Kidney tubule cell (primary cell): ENCODE data around the gene BAIAP2.
A peak's percentile ranks its signal among the peaks of the same experiment; 100 is the strongest.

Source experiments
- DNase-seq: peaks from one replicate; pipeline ENCODE4 v3.0.0-alpha.2; 2018; ENCODE audit warnings: low spot score

The BAIAP2 gene

GRCh38 chr17:81037026-81037797 lies 2.3 kb downstream of the BAIAP2 start:
- DNase-seq: peak; percentile 54

- peak; percentile 78 for DNase-seq
Measured at GRCh38 chr17:81037798-81038733, 3.1 kb downstream of the BAIAP2 start.

GRCh38 chr17:81039096-81039495 lies 4.1 kb downstream of the BAIAP2 start:
- no peak for DNase-seq

DNA sequence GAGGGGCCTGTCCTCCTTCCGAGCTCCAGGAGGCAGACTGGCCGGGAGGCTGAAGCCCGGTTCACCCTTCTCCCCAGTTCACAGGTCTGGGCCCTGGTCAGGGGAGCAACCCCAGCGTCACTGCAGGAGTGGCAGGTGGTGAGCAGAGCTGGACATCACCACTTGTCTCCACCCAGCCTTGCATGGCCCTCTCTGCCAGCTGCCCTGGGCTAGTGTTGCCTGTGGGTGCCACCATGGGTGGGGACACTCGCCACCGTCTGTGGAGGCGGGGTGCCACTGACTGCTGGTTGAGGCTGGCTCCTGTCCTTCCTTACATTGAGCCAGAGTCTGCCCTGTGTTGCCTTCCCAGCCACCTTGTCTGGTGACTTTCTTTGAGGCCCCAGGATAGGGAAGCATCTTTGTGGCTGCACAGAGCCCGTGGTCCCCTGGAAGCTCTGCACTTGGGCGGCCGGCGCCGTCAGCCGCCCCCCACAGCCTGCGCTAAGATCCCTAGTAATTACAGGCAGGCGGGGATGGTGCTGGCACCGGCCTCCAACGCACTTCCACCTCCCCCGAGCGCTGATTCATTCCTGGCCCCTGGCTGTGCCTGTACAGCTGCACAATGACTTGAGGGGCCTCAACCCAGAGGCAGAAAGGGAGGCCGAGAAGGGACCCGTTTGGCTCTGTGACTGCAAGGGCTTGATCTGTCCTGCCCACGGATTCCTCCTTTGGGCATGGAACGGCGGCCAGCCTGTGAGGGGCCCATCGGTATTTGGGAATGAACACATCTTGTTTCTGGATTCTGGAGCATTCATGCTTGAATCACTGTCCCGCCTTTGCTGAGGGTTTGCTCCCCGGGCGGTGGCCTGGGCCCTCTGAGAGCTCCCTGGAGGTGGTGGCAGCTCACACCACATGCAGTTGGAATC lies 5.2 kb downstream of the BAIAP2 start:
- DNase-seq: peak; percentile 55

GRCh38 chr17:81040791-81041337 lies 5.9 kb downstream of the BAIAP2 start:
- DNase-seq: no peak

DNA sequence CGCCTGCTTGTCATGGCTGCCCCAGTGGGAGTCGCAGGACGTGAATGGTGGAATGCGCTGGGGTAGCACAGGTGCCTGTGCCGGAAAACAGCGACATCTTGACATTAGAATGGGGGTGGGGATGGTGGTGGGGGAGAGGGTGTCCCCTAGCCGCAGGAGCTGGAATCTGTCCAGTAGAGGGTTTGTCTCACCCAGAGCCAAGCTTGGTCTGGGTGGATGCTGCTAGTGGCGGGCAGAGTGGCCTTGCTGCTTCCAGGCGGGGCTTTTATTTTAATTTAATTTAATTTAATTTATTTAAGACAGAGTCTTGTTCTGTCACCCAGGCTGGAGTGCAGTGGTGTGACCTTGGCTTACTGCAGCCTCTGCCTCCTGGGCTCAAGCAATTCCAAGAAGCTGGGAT lies 7.7 kb downstream of the BAIAP2 start:
- DNase-seq: no peak

DNA sequence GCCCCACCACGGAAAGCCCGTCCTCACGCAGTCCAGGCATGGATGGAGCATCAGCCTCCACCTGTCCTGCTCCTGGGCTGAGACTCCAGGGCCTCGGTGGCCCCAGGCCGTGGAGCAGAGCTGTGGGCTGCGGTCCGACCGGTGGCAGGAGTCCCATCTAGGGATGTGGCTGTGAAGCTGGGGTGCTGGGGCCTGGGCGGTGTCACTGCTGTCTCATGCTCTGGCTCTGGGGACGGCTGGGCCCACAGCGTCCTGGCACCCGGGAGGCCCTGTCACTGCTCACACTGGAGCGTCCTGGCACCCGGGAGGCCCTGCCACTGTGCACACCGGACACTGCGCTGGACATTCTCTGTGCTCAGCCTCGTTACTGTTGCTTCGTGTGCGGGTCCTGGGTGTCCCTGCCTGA lies 8.4 kb downstream of the BAIAP2 start:
- DNase-seq: no peak

GRCh38 chr17:81043725-81044427 lies 8.9 kb downstream of the BAIAP2 start:
- DNase-seq: peak; percentile 98

GRCh38 chr17:81044428-81044763 lies 9.4 kb downstream of the BAIAP2 start:
- no peak for DNase-seq

DNA sequence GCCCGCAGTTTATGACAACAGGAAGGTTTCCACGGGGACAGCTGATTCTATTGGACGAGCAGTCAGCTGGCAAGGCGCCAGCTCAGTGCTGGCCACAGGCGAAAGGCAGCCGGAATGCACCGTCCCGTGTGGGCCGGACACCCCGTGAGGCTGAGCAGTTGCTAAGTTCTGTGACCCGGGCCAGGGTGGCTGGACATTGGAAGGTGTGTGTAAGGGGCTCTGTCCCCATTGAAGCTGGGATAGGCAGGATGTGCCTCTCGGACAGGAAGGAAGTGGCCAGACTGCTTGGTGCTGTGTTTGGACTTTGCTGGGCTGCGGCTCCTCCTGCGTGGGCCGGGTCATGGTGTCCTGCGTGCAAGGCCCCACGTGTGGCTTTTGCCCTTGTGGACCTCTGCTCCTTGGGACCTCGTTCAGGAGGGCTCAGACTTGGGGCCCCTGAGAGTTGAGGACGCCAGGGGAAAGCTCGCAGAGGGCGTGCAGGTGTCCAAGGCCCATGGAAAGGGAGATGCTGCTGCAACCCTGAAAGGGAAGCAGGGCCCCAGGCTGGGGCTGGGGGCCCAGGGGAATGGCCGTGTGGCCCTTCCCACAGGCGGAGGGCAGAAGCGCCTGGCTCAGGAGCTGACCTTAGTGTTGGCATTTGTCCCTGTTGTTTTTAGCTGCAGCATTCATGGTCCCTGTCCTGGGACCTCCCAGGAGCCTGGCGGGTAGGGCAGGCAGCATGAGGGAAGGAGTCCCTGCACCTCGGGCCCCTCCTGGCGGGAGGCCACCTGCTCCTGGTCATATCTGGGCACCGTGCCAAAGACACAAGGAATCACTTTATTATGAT lies 10.0 kb downstream of the BAIAP2 start:
- DNase-seq: peak; percentile 96

GRCh38 chr17:81045590-81046095 lies 10.7 kb downstream of the BAIAP2 start:
- no peak for DNase-seq

GRCh38 chr17:81046132-81046769 lies 11.3 kb downstream of the BAIAP2 start:
- no peak for DNase-seq

GRCh38 chr17:81046770-81047359 lies 11.9 kb downstream of the BAIAP2 start:
- peak; percentile 56 for DNase-seq

DNA sequence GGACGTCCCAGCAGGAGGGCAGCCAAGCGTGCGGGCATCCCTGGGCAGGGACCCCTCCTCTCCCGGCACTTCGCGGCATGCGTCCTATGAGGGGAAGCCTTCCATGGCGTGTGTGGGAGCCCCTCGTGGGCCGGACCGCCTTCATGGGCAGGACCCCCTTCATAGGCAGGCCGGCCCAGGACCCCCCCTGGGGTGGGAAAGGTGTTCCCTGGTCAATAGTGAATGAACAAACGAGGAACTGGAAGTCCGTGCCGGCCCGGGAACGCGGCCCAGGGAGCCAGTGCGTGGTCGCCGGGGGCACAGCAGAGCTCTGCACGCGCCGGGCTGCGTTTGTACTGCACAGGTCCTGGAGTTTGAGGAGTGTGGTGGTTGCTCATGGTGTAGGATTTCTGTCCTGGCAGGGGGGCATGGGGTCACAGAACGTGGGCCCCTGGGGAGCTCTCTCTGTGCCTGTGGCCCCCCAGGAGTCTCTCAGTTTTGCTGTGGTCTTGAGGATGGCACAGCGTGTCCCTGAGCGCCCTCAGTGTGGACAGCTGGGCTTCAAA lies 13.9 kb downstream of the BAIAP2 start:
- no peak for DNase-seq

- DNase-seq: peak; percentile 43
Measured at GRCh38 chr17:81049372-81049911, 14.5 kb downstream of the BAIAP2 start.

- peak; percentile 94 for DNase-seq
Measured at GRCh38 chr17:81049973-81050551, 15.1 kb downstream of the BAIAP2 start.

DNA sequence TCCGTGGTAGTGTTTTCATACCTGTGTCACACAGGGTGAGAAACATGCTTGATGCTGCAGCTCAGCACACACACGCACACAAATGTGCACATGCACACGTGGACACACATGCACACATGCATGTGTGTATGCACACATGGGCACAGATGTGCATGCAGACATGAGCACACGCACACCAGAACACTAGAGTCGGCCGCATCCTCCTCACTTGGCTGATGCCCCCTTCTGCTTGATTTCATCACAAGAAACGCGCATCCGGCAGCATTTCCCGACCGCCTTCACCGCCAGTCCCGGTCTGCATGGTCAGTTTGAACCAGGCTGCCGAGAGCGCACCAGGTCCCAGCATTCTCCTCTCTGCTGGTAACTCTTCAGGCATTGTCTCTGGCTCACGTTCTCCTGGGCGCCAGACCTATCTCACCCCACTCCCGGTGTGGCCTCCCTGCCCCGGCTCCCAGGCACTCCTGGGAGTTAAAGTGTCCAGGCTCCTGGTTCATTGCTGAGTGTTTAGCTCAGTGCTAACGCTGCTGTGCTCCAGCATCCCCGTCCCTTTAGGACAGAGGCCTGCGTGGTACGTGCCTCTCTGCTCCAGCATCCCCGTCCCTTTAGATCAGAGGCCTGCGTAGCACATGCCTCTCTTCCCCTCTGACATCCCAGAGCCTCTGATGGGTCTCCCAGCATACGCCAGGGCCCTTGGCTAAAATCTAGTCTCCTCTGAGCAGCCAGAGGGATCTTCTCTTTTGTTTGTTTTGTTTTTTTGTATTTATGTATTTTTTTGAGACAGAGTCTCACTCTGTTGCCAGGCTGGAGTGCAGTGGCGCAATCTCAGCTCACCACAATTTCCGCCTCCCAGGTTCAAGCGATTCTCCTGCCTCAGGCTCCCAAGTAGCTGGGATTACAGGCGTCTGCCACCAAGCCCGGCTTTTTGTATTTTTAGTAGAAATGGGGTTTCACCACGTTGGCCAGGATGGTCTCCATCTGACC lies 16.0 kb downstream of the BAIAP2 start:
- no peak for DNase-seq
